ENCODE measurements around the gene PDPK1. TPM values are rescaled to one million over a fixed set of nuclear protein-coding genes. Genes with fewer than 3 reads are reported as not detected.
A peak's percentile ranks its signal among the peaks of the same experiment; 100 is the strongest.
"Not testable (repeated sequence)": the region's sequence is repeated elsewhere in the genome, so short reads cannot be mapped to it uniquely, and the experiment has no call there.

The PDPK1 gene
- total and polyA plus RNA-seq, 4 experiments from 2014 or later = 26.4 to 71.3 (median 51.7) TPM

- DNase-seq; H3K27me3 ChIP-seq (ENCODE audit: insufficient read depth, low read length); CTCF ChIA-PET (ENCODE audit: partially characterized antibody); H3K27me3 Mint-ChIP-seq; intact Hi-C loops (cut with micrococcal nuclease); H3K4me3 Mint-ChIP-seq; H3K36me3 ChIP-seq (ENCODE audit: insufficient read depth, low read length); H3K4me1 Mint-ChIP-seq; H3K27ac ChIP-seq (ENCODE audit: low read depth, low read length); H3K9me3 Mint-ChIP-seq; H3K4me3 ChIP-seq (ENCODE audit: low read length in 2 of 2); POLR2A ChIA-PET (ENCODE audit: partially characterized antibody); H3K4me1 ChIP-seq (ENCODE audit: insufficient read depth, low read length); H3K9me3 ChIP-seq (ENCODE audit: control insufficient read depth in 1 of 2, low read length in 2 of 2); H3K27ac Mint-ChIP-seq; H3K36me3 Mint-ChIP-seq: not testable (repeated sequence)
Measured at GRCh38 chr16:2560131-2560797, 22.4 kb downstream of the PDPK1 start.

- H3K4me3 ChIP-seq (ENCODE audit: low read length in 2 of 2); H3K4me3 Mint-ChIP-seq; H3K4me1 ChIP-seq (ENCODE audit: insufficient read depth, low read length); H3K36me3 ChIP-seq (ENCODE audit: insufficient read depth, low read length); H3K4me1 Mint-ChIP-seq; H3K27me3 ChIP-seq (ENCODE audit: insufficient read depth, low read length); H3K27ac Mint-ChIP-seq; H3K36me3 Mint-ChIP-seq; H3K27me3 Mint-ChIP-seq; POLR2A ChIA-PET (ENCODE audit: partially characterized antibody); H3K9me3 ChIP-seq (ENCODE audit: control insufficient read depth in 1 of 2, low read length in 2 of 2); H3K9me3 Mint-ChIP-seq; H3K27ac ChIP-seq (ENCODE audit: low read depth, low read length); intact Hi-C loops (cut with micrococcal nuclease); CTCF ChIA-PET (ENCODE audit: partially characterized antibody): not testable (repeated sequence)
- DNase-seq = peak; percentile 58 to 67 (median 59)
Measured at GRCh38 chr16:2560798-2561133, 22.9 kb downstream of the PDPK1 start.

GRCh38 chr16:2567506-2567905 lies 29.7 kb downstream of the PDPK1 start:
- not testable (repeated sequence) for H3K27me3 ChIP-seq (ENCODE audit: insufficient read depth, low read length); H3K27ac Mint-ChIP-seq

GRCh38 chr16:2568573-2568972 lies 30.8 kb downstream of the PDPK1 start:
- intact Hi-C loops (cut with micrococcal nuclease); DNase-seq; H3K36me3 Mint-ChIP-seq; H3K4me3 ChIP-seq (ENCODE audit: low read length in 2 of 2); POLR2A ChIA-PET (ENCODE audit: partially characterized antibody); H3K9me3 ChIP-seq (ENCODE audit: control insufficient read depth in 1 of 2, low read length in 2 of 2); H3K36me3 ChIP-seq (ENCODE audit: insufficient read depth, low read length); H3K27ac Mint-ChIP-seq; H3K27me3 Mint-ChIP-seq; H3K27ac ChIP-seq (ENCODE audit: low read depth, low read length); CTCF ChIA-PET (ENCODE audit: partially characterized antibody); H3K4me3 Mint-ChIP-seq; H3K9me3 Mint-ChIP-seq; H3K27me3 ChIP-seq (ENCODE audit: insufficient read depth, low read length); H3K4me1 ChIP-seq (ENCODE audit: insufficient read depth, low read length); H3K4me1 Mint-ChIP-seq: not testable (repeated sequence)

More at GRCh38 chr16:2567506-2567905, 29.7 kb downstream of the PDPK1 start:
- H3K4me1 ChIP-seq (ENCODE audit: insufficient read depth, low read length); H3K4me3 ChIP-seq (ENCODE audit: low read length in 2 of 2); H3K27ac ChIP-seq (ENCODE audit: low read depth, low read length); intact Hi-C loops (cut with micrococcal nuclease); H3K36me3 ChIP-seq (ENCODE audit: insufficient read depth, low read length); H3K36me3 Mint-ChIP-seq; H3K27me3 Mint-ChIP-seq; POLR2A ChIA-PET (ENCODE audit: partially characterized antibody); H3K4me3 Mint-ChIP-seq; H3K4me1 Mint-ChIP-seq; H3K9me3 ChIP-seq (ENCODE audit: control insufficient read depth in 1 of 2, low read length in 2 of 2); DNase-seq; CTCF ChIA-PET (ENCODE audit: partially characterized antibody); H3K9me3 Mint-ChIP-seq: not testable (repeated sequence)

GRCh38 chr16:2572704-2573103 lies 34.9 kb downstream of the PDPK1 start:
- intact Hi-C loops (cut with micrococcal nuclease); H3K4me1 Mint-ChIP-seq; H3K27me3 ChIP-seq (ENCODE audit: insufficient read depth, low read length); H3K4me3 ChIP-seq (ENCODE audit: low read length in 2 of 2); H3K27me3 Mint-ChIP-seq; H3K4me3 Mint-ChIP-seq; H3K27ac ChIP-seq (ENCODE audit: low read depth, low read length); H3K4me1 ChIP-seq (ENCODE audit: insufficient read depth, low read length); H3K9me3 ChIP-seq (ENCODE audit: control insufficient read depth in 1 of 2, low read length in 2 of 2); H3K9me3 Mint-ChIP-seq; POLR2A ChIA-PET (ENCODE audit: partially characterized antibody); DNase-seq; CTCF ChIA-PET (ENCODE audit: partially characterized antibody); H3K36me3 Mint-ChIP-seq; H3K36me3 ChIP-seq (ENCODE audit: insufficient read depth, low read length); H3K27ac Mint-ChIP-seq: not testable (repeated sequence)

- H3K27ac Mint-ChIP-seq; CTCF ChIA-PET (ENCODE audit: partially characterized antibody); H3K27ac ChIP-seq (ENCODE audit: low read depth, low read length); H3K36me3 ChIP-seq (ENCODE audit: insufficient read depth, low read length); H3K27me3 Mint-ChIP-seq; H3K36me3 Mint-ChIP-seq; H3K4me3 ChIP-seq (ENCODE audit: low read length in 2 of 2); H3K4me1 ChIP-seq (ENCODE audit: insufficient read depth, low read length); H3K9me3 Mint-ChIP-seq; DNase-seq; POLR2A ChIA-PET (ENCODE audit: partially characterized antibody); H3K9me3 ChIP-seq (ENCODE audit: control insufficient read depth in 1 of 2, low read length in 2 of 2); H3K4me1 Mint-ChIP-seq; H3K27me3 ChIP-seq (ENCODE audit: insufficient read depth, low read length); intact Hi-C loops (cut with micrococcal nuclease); H3K4me3 Mint-ChIP-seq: not testable (repeated sequence)
Measured at GRCh38 chr16:2575839-2576238, 38.0 kb downstream of the PDPK1 start.

GRCh38 chr16:2577044-2577443 lies 39.2 kb downstream of the PDPK1 start:
- DNase-seq; H3K4me3 Mint-ChIP-seq; H3K4me1 ChIP-seq (ENCODE audit: insufficient read depth, low read length); intact Hi-C loops (cut with micrococcal nuclease); H3K27ac Mint-ChIP-seq; H3K27me3 ChIP-seq (ENCODE audit: insufficient read depth, low read length); H3K9me3 Mint-ChIP-seq; CTCF ChIA-PET (ENCODE audit: partially characterized antibody); H3K4me3 ChIP-seq (ENCODE audit: low read length in 2 of 2); H3K27ac ChIP-seq (ENCODE audit: low read depth, low read length); H3K36me3 Mint-ChIP-seq; H3K36me3 ChIP-seq (ENCODE audit: insufficient read depth, low read length); H3K27me3 Mint-ChIP-seq; H3K9me3 ChIP-seq (ENCODE audit: control insufficient read depth in 1 of 2, low read length in 2 of 2); POLR2A ChIA-PET (ENCODE audit: partially characterized antibody); H3K4me1 Mint-ChIP-seq: not testable (repeated sequence)

GRCh38 chr16:2578905-2579304 lies 41.1 kb downstream of the PDPK1 start:
- H3K27me3 ChIP-seq (ENCODE audit: insufficient read depth, low read length); H3K27me3 Mint-ChIP-seq; H3K36me3 ChIP-seq (ENCODE audit: insufficient read depth, low read length); CTCF ChIA-PET (ENCODE audit: partially characterized antibody); H3K4me1 Mint-ChIP-seq; H3K9me3 ChIP-seq (ENCODE audit: control insufficient read depth in 1 of 2, low read length in 2 of 2); H3K36me3 Mint-ChIP-seq; DNase-seq; intact Hi-C loops (cut with micrococcal nuclease); H3K27ac Mint-ChIP-seq; POLR2A ChIA-PET (ENCODE audit: partially characterized antibody); H3K27ac ChIP-seq (ENCODE audit: low read depth, low read length); H3K4me3 ChIP-seq (ENCODE audit: low read length in 2 of 2); H3K4me1 ChIP-seq (ENCODE audit: insufficient read depth, low read length); H3K9me3 Mint-ChIP-seq; H3K4me3 Mint-ChIP-seq: not testable (repeated sequence)
